GM19438 (cell line): ENCODE data around the gene CCS.
A peak's percentile ranks its signal among the peaks of the same experiment; 100 is the strongest.
"Not testable (repeated sequence)": the region's sequence is repeated elsewhere in the genome, so short reads cannot be mapped to it uniquely, and the experiment has no call there.

Source experiments
- ATAC-seq: cut with Tn5 transposase; IDR thresholded peaks from one replicate; pipeline ENCODE4 v1.9.1; 2021; ENCODE audit warnings: low read depth; ENCODE audit not compliant: unreplicated experiment

Gene CCS, protein sequence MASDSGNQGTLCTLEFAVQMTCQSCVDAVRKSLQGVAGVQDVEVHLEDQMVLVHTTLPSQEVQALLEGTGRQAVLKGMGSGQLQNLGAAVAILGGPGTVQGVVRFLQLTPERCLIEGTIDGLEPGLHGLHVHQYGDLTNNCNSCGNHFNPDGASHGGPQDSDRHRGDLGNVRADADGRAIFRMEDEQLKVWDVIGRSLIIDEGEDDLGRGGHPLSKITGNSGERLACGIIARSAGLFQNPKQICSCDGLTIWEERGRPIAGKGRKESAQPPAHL

DNA sequence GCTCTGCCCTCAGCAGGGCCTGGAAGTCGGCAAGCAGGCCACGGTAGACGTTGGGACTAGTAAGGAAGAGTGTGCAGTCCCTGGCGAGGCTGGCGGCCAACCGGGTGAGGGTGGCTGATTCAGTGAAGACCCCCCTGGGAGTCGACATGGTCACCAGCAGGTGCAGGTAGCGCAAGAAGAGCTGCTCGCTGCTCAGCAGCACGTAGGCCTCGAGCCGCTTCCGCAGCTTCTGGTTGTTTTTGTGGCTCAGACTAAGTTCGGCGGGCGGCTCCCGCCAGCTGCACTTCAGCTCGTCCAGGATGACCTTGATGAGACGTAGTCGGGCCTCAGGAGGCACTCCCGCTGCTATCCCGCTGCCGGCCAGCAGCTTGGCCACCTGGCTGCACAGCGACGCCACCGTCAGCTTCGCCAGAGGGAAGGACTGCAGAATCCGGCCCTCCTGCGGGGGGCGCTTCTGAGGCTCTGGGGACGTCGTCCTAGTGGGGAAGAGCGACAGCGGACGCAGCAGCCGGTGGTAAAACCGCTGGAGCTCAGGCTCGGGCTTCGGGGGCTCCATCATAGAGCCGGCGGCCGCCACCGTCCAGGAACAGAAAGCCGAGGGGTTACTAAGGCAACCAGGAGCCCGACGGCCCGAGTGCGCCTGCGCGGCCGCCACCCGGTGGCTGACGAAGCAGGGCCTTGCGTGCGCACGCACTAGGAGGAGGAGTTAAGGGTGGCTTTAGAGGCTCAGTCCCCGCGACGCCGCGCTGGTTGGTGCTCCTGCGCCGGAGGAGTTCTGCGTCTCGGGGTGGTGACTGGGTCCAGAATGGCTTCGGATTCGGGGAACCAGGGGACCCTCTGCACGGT is at the start of gene CCS, which contains the start of gene CCDC87:
Gene CCS, plus strand, starts transcription at position 729 of the 846 bp plus-strand sequence. Its CDS starts 77 bp downstream, at position 806.
Gene CCDC87, minus strand, starts transcription at position 607 of the 846 bp plus-strand sequence. Its CDS starts 48 bp downstream, at position 559.
- peak; percentile 79 for ATAC-seq

DNA sequence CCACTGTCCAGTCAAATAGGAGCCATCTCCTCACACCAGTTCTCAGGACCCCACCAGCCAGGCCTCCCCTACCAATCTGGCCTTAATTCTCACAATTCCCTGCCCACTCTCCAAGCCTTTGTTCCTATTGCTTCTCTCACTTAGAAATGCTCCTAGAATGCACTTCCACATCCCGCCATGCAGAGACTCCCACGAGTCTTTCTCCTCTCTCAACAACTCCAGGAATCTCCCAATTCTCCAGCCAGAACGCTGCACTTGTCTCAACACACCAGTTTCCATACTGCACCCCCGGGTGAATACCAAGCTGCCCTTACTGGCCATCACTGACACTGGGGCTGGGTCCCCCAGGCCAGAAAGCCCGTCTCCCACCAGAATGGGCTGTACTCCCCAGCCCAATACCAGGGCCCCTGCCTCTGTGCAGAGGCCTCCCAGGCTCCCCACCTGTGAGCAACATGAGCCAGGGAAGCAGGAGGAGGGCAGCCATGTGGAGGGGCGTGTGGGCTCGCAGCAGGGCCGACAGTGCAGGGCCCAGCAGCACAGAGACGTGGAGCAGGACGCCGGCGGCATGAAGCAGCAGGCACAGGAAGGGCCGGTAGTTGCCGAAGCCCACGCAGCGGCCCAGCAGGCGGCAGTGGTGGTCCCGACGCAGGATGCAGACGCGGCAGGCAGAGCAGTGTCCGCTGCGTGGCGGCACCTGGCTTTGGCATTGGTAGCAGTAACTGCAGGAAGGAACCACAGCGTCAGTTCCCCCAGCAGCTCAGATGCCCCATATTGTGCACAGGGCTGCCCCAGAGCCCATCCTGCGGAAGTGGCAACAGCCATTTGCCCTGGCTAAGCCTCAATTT is 49.5 kb upstream of the CCS start:
- no peak for ATAC-seq

DNA sequence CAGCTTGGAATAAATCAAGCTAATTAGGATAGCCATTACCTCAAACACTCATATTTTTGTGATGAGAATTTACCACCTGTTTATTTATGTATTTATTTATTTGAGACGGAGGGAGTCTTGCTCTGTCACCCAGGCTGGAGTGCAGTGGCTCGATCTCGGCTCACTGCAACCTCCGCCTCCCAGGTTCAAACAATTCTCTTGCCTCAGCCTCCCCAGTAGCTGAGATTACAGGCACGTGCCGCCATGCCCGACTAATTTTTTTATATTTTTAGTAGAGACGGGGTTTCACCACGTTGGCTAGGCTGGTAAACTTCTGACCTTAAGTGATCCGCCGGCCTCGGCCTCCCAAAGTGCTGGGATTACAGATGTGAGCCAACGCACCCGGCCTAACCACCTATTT is 48.0 kb upstream of the CCS start:
- ATAC-seq = not testable (repeated sequence)

DNA sequence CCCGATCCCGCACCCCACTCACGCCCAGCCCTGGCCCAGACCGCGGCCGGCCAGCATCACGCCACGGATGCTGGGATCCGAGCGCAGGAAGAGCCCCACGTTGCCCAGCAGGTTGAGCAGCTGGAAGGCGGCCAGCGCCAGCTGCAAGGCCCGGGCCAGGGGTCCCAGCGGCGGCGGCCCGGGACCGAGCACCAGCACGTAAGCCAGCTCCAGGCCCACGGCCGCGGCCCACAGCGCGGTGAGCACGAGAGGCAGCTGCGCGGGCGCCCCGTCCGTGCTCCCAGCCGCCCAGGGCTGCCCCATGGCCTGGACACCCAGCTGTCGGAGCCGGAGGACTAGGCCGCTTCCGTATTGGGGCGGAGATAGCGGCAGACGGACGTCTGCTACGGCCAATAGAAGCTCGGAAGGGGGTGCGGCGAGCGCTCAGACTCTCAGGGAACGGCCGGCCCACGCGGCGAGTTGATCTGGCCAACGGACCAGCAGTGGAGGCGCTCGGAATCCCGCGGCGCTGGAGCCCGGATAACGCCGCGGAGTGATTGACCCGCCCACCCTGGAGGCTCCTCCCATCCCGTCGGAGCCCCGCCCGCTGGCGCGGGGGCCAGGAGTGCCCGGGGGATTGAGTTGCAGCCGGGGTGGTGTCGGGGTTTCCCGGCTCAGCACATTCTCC is 47.2 kb upstream of the CCS start, which contains the start of gene ZDHHC24:
Gene ZDHHC24, minus strand, starts transcription at position 348 of the 667 bp plus-strand sequence. Its CDS starts 45 bp downstream, at position 303.
- peak; percentile 80 for ATAC-seq

DNA sequence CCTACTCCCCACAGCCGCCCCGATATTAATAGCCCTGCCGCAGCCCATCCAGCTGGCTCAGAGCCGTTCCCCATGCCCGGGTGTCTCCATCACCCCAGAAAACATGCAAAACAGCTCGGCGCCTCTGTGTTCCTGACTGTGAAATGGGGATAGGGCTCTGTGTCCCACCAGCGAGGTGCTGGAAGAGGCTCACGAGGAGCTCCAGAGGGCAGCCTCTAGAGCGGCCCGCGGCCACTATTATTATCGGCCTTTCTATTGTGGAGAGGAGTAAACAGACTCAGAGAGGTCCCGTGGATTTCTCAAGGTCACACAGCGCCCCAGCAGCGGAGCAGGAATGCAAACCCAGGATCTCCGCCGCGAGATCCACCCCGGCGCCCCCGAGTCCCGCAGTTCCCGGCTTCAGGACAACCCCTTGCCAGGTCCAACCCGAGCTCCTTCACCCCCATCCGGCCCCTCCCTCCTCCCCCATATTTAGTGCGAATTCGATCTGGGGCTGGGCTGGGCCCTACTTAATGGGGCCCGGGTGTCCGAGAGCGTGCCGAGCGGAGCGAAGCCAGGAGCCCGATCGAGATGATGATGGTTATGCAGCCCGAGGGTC is 46.5 kb upstream of the CCS start, which contains the start of gene ACTN3:
Gene ACTN3, plus strand, starts transcription at position 536 of the 598 bp plus-strand sequence. Its CDS starts 35 bp downstream, at position 571.
- no peak for ATAC-seq

DNA sequence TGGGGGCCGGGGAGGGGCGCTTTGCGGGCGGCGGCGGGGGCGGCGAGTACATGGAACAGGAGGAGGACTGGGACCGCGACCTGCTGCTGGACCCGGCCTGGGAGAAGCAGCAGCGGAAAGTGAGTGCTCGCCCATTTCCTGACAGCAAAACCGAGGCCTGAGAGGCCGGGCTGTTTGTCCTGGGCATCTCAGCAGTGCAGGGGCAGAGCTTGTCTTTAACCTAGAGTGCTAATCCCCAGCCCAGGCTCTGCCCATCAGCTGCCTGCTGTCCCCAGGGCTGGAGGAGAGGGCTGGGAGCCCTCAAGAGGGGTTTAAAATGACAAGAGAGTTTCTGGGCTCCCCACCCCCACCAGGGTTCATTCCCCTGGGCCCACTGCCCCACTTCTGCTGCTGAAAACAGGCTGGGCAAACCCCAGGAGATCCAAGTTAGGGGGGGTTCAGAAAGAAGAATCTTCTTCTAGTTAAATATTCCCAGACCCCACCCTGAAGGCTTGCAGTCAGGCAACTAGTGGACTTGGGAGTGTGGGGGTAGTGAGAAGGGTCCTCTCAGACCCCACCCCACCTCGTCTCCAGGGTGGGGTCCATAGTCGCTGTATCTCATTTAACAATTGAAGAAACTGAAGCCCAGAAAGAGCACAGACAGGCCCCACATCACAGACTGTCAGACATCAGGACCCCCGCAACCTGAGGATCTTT is 45.9 kb upstream of the CCS start:
- no peak for ATAC-seq

DNA sequence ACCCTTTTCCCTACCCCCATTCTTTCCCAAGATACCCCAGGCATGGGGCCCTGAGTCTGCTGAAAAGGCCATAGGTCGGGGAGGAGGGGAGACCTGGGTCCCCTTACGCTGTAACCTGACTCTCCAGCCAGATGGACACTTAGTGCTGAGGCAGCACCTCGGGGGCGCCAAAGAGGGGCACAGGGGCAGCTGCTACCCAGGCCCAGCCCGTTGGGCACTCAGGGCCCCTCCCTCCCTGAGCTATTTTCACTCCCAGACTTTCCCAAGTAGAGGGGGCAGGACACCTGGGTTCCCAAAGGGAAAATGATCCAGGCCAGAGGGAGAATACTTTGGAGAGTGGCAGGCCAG is 45.3 kb upstream of the CCS start:
- no peak for ATAC-seq

DNA sequence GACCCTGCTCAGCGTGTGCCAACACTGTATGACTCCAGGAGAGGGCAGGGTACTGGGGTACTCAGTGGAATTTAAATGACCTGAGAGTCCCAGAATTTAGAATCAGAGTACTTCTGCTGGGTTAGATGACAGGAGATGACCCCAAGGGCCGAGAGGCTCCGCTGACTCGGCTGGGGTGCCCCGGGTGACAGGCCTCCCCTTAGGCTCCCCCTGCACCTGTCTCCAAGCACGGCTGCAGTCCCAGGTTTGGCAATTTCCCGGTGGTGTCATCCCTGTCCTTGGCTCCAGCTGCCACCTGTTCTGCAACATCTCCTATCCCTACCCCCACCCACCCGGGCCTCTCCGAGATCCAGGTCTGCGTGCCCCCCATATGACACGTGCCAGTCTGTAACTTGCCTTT is 44.9 kb upstream of the CCS start:
- no peak for ATAC-seq

DNA sequence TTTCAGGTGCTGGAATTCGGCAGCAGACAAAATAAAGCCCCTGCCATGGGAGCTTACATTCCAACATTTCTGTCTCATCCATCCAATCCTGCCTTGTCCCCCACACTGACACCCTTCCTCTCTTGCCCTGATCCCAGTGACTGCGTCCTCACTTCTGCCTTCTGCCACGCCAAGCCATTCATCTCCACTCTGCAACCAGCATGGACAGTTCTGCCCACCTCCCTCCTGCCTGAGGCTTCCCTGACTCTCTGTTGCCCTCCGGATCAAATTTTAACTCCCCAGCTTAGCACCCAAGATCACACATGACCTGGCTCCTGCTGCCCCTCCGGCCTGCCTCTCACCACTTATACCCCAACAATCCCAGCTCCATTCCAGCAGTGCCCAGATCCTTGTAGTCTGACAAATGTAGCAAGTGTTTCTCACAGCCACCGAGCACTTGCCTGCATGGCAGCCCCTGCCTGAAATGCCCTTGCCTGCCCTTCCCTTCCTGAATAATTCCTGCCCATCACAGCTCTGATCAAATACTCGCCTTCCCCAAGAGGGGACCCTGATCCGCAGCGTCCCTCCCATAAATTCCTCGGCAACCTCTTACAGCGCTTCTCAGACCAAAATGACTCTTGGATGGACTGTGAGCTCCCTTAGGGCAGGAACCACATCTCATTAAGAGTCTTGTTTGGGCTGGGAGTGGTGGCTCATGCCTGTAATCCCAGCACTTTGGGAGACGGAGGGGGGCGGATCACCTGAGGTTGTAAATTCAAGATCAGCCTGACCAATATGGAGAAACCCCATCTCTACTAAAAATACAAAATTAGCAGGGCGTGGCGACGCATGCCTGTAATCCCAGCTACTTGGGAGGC is 44.0 kb upstream of the CCS start:
- no peak for ATAC-seq

DNA sequence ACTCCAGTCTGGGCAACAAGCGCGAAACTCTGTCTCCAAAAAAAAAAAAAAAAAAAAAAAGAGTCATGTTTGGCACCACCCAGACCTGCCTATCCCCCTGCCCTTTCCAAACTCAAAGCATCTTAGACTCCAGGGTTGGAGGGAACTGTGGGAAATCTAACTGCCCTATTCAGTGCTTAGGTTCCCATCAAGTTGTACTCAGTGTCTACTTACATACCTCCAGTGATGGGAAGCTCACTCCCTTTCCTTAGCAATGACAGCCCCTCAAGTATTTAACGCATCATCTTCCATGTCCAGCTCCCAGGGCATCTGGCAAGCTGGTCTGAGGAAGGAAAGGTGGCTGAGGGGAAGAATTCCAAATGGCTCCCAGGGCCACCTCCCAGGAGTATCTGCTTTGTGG is 43.3 kb upstream of the CCS start:
- no peak for ATAC-seq

DNA sequence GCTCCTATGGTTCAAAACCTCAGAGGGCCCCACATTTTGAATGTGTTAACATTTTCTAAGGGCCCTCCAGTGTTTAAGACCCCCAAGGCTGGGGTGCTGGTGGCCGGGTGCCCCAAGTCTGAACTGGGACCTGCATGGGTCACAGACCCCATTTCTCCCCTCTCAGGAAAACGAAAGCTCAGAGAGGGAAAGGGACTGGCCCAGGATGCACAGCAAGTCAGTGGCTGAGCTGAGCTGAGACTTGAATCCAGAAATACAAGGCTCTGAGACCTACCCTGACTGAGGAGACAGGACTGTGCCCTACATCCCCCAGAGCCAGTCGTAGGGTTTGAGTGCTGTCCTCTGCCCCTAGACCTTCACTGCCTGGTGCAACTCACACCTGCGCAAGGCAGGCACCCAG is 42.1 kb upstream of the CCS start:
- ATAC-seq = no peak

DNA sequence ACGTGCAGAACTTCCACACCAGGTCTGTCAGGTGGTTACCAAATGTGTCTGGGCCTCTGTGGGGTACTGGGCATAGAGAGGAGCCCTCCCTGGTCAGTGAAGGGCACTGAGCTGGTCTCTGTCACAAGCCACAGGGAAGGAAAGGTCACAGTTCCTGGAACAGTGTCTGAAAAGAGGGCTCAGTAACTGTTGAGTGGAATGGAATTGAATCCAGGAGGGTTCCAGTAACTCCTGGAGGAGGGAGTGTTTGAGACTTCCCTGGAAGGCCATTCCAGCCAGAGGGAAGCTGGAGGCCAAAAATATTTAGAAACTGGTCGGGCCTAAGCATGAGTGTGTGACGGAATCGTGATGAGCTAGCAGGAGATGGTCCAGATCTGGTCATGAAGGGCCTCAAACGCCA is 38.4 kb upstream of the CCS start:
- ATAC-seq = no peak

DNA sequence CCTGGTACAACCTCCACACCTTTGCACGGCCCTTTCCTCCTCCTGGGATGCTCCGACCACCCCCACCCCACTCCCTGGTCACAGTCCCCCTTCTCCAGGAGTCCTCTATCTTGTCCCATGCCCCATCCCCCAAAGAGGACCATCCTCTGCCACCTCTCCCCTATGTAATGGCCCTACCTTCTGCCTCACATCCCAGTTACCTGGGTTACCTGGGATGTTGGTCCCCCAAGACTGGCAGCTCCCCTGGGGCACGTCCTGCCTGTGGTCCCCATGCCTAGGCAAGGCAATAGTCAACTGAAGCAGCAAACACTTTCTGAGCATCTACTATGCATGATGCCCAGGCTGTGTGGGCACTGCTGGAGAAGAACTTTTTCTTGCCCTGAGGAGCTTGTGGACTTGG is 37.6 kb upstream of the CCS start:
- no peak for ATAC-seq

DNA sequence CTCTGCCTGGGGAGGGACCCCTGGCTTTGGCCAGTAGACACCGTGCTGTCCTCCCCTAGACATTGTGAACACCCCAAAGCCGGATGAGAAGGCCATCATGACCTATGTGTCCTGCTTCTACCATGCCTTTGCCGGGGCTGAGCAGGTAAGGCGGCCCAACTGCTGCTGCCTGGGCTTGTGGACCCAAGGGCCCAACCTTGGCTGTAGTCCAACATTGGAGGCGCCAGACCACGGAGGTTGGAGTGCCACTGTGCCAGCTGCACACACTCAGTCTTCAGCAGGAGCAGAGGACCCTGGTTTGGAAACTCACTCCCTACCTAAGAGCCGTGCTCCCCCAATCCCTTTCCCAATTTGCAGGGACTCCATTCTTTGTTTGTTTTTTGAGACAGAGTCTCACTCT is 36.9 kb upstream of the CCS start:
- no peak for ATAC-seq

DNA sequence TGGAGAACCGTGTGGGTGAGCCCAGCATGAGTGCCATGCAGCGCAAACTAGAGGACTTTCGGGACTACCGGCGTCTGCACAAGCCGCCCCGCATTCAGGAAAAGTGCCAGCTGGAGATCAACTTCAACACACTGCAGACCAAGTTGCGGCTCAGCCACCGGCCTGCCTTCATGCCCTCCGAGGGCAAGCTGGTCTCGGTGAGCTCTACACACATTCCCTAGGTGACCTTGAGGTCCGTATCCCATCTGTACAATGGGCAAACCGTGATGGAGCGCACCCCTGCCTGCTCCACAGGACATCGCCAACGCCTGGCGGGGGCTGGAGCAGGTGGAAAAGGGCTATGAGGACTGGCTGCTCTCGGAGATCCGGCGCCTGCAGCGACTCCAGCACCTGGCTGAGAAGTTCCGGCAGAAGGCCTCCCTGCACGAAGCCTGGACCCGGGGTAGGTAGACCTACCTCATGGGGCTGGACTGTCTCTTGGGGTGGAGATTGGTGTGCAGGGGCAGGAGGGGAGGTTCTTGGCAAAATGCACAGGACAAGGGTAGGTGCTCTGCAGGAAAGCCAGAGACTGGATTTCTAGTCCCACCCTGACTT is 35.2 kb upstream of the CCS start:
- ATAC-seq = no peak

DNA sequence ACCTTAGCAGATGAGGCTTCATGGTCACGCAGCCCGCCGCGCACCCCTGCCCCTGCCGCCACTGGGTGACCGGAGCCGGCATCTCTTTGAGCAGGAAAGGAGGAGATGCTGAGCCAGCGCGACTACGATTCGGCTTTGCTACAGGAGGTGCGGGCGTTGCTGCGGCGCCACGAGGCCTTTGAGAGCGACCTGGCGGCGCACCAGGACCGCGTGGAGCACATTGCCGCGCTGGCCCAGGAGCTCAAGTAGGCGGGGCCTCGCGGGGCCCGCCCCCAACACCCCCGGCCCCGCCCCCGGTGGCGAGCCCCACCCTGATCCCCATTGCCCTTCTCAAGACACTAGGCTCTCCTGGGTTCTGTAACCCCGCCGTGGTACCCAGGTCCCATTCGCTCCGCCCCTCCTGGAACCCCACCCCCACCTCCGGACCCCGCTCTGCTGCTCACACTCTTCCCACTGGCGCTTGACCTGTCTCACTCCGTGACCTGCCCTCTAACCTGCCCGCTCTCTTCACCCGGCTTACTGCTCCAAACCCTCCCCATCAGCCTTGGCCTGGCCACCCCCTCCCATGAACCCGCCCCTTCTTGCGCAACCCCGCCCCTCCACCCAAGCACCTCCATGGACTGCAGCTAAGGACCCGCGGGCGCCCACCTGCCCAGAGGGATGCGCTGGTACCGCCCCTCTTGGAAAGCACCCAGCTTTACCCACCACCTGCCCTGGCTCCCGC is 33.7 kb upstream of the CCS start:
- no peak for ATAC-seq
